Body of pancreas (tissue), 4 donors: ENCODE results near the gene MARCHF11.

Experiments
- POLR2A ChIP-seq, 3 donors: fragments of 450-650 bp; IDR thresholded peaks; one replicate each; pipeline ENCODE4 v1.6.1; 2016; ENCODE audit warnings: antibody characterized with exemption in 3 of 3, mild to moderate bottlenecking in 2 of 3
- TF ChIP-seq, protein P1 (sequence below), 7 experiments: fragments of 450-650 bp in 4 of 7; fragments of 200-600 bp in 3 of 7; sonication (generic) in 3 of 7; IDR thresholded peaks; one replicate each; pipeline ENCODE4 v1.5.1; 2016 to 2019; ENCODE audit warnings: antibody characterized with exemption in 7 of 7

DNA sequence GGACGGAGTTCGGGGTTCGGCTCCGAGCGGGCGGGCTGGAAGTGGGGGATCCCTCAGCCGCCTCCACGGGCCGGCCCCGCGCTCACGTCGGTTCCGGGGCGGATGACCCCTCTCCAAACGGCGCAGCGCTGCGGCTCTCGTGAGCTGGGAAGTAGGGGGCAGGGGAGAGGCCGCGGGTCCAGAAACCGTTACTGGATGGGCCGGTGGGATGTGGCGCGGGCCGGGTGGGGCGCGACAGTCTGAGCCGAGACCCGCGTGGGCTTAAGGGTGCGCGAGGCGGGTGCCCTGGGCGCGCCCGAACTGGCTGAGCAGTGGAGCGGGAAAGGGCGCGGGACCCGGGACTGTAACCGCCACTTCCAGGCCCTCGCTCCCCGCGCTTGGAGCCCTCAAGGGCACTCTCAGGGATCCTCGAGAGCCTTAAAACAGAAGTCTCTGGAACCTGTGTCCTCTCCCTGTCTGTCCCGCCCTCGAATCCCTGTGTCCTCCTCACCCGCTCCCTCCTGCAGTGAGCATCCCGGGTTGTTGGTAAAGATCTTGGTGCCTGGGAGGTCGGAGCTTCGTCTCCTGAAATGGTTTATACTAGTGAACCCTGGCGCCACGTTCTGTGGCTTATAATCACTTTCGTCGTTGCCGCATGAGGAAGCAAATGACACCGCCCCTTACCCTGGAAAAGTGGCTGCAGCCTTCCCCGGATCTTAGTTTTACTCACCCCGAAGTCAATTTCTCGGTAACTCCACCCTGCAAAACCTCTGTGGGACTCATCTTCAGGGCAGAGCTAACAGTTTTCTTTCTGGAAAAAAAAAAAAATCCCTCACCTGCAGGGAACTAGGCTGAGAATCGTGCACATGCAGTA is 571 bp upstream of the MARCHF11 start:
- TF ChIP-seq, protein P1, sequence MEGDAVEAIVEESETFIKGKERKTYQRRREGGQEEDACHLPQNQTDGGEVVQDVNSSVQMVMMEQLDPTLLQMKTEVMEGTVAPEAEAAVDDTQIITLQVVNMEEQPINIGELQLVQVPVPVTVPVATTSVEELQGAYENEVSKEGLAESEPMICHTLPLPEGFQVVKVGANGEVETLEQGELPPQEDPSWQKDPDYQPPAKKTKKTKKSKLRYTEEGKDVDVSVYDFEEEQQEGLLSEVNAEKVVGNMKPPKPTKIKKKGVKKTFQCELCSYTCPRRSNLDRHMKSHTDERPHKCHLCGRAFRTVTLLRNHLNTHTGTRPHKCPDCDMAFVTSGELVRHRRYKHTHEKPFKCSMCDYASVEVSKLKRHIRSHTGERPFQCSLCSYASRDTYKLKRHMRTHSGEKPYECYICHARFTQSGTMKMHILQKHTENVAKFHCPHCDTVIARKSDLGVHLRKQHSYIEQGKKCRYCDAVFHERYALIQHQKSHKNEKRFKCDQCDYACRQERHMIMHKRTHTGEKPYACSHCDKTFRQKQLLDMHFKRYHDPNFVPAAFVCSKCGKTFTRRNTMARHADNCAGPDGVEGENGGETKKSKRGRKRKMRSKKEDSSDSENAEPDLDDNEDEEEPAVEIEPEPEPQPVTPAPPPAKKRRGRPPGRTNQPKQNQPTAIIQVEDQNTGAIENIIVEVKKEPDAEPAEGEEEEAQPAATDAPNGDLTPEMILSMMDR (IDR thresholded peaks at IDR 0.05), result no peak
- TF ChIP-seq POLR2A (IDR thresholded peaks at IDR 0.05), result no peak
